ENCODE measurements around the gene GMPS. TPM values are rescaled to one million over a fixed set of nuclear protein-coding genes. Genes with fewer than 3 reads are reported as not detected.
A peak's percentile ranks its signal among the peaks of the same experiment; 100 is the strongest.
"Not testable (repeated sequence)": the region's sequence is repeated elsewhere in the genome, so short reads cannot be mapped to it uniquely, and the experiment has no call there.

GMPS gene
- total RNA-seq, 1 donor from 2014 or later: 29.5 TPM

GRCh38 chr3:155956508-155957411, 86.3 kb downstream of the GMPS start:
- TF ChIP-seq CTCF (IDR thresholded peaks at IDR 0.05; ENCODE audit: insufficient read depth, low read length, severe bottlenecking): no peak
- DNase-seq (ENCODE audit: low read depth) (no peak), FAIRE-seq (no peak)
- Histone ChIP-seq H3K27me3 (ENCODE audit: control insufficient read depth, insufficient read depth, low read length) (no peaks in the 10 kb centered on the region), H3K4me3 (ENCODE audit: low read depth, low read length) (no peak overlapping the region), H3K36me3 (ENCODE audit: control insufficient read depth, insufficient read depth, low read length) (no peaks in the 10 kb centered on the region)

- H3K4me3 ChIP-seq (ENCODE audit: low read depth, low read length): no peak overlapping the region
- FAIRE-seq (no peak), DNase-seq (ENCODE audit: low read depth) (no peak)
- TF ChIP-seq CTCF (IDR thresholded peaks at IDR 0.05; ENCODE audit: insufficient read depth, low read length, severe bottlenecking): no peak
- H3K27me3 ChIP-seq (ENCODE audit: control insufficient read depth, insufficient read depth, low read length): no peaks in the 10 kb centered on the region
- H3K36me3 ChIP-seq (ENCODE audit: control insufficient read depth, insufficient read depth, low read length): no peaks in the 10 kb centered on the region
Observed at GRCh38 chr3:155957412-155957880, 87.0 kb downstream of the GMPS start.

GRCh38 chr3:155958676-155959075, 88.2 kb downstream of the GMPS start:
- Histone ChIP-seq H3K4me3 (ENCODE audit: low read depth, low read length) (no peak overlapping the region), H3K36me3 (ENCODE audit: control insufficient read depth, insufficient read depth, low read length) (no peaks in the 10 kb centered on the region), H3K27me3 (ENCODE audit: control insufficient read depth, insufficient read depth, low read length) (no peaks in the 10 kb centered on the region)
- DNase-seq (ENCODE audit: low read depth) (no peak), FAIRE-seq (no peak)
- TF ChIP-seq CTCF (IDR thresholded peaks at IDR 0.05; ENCODE audit: insufficient read depth, low read length, severe bottlenecking): no peak

GRCh38 chr3:155960060-155960459, 89.6 kb downstream of the GMPS start:
- no peaks in the 10 kb centered on the region for H3K27me3 ChIP-seq (ENCODE audit: control insufficient read depth, insufficient read depth, low read length)

GRCh38 chr3:155961044-155961443, 90.6 kb downstream of the GMPS start:
- not testable (repeated sequence) for H3K36me3 ChIP-seq (ENCODE audit: control insufficient read depth, insufficient read depth, low read length); H3K27me3 ChIP-seq (ENCODE audit: control insufficient read depth, insufficient read depth, low read length); DNase-seq (ENCODE audit: low read depth); FAIRE-seq; H3K4me3 ChIP-seq (ENCODE audit: low read depth, low read length)

More at GRCh38 chr3:155960060-155960459, 89.6 kb downstream of the GMPS start:
- H3K36me3 ChIP-seq (ENCODE audit: control insufficient read depth, insufficient read depth, low read length): no peaks in the 10 kb centered on the region
- no peak for FAIRE-seq
- H3K4me3 ChIP-seq (ENCODE audit: low read depth, low read length): no peak overlapping the region
- TF ChIP-seq CTCF (IDR thresholded peaks at IDR 0.05; ENCODE audit: insufficient read depth, low read length, severe bottlenecking): no peak
- DNase-seq (ENCODE audit: low read depth): no peak

GRCh38 chr3:155963570-155963969, 93.1 kb downstream of the GMPS start:
- no peak for FAIRE-seq
- H3K4me3 ChIP-seq (ENCODE audit: low read depth, low read length): no peak overlapping the region
- no peaks in the 10 kb centered on the region for H3K27me3 ChIP-seq (ENCODE audit: control insufficient read depth, insufficient read depth, low read length)
- no peaks in the 10 kb centered on the region for H3K36me3 ChIP-seq (ENCODE audit: control insufficient read depth, insufficient read depth, low read length)
- peak; percentile 22 for DNase-seq (ENCODE audit: low read depth)
- TF ChIP-seq CTCF (IDR thresholded peaks at IDR 0.05; ENCODE audit: insufficient read depth, low read length, severe bottlenecking): no peak
